ENCODE data around the gene KLHL3. TPM values are rescaled to one million over a fixed set of nuclear protein-coding genes. Genes with fewer than 3 reads are reported as not detected.

Gene KLHL3
- total RNA-seq, 5 donors from 2014 or later (not counting 1 experiment from before 2014, with no cell fraction given), result 15.1 to 28.0 (median 26.5) TPM

DNA sequence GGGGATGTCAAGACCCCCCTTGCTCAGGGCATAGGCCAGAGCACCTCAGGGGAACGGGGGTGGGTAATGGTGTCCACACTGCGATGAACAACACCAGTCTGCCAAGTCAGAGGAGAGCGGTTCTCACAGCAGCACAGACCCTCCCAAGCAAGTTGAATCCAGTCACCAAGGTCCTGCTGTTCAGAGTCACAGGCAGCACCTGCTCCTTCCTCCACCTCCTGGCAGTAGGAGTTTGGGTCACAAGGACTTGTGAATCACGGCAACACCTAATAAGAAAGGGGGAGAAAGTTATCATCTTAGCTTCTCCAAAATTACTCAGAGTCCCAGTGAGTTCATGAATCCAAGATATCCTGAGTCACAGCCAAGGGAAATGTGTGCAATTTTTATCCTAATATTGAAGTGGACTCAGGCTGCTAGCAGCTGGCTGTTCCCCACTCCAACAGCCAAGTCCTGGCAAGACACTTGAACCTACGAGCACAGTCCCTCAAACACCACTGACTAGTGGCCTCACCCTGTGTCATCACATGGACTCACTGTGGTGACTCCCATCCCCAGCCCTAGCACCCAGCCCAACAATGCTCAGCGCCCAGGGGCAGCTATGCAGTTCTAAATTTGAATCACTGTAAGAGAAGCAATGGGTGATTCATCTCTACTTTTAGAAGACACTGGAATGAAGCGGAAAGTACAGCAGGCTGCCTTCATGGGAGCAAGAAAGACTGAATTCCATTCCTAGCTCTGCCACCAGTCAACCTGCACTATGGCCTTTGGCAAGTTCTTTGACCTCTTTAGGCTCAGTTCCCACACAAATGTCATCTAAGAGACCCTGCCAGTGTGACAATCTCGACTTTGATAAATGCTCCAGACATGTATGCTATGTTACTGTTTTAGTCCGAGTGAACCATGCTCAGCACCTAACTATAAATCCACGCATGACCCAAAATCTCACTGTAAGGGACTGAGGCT is 113.7 kb downstream of the KLHL3 start:
- Mint-ChIP-seq H3K9me3 (no peaks in the 10 kb centered on the region), H3K27me3 (no peaks in the 10 kb centered on the region), H3K36me3 (peaks cover 41% of the 10 kb centered on the region), H3K27ac (no peak overlapping the region), H3K4me1 (no peaks in the 10 kb centered on the region), H3K4me3 (no peak overlapping the region)
- no peak for ATAC-seq (replicated peaks in 1 of 4)
- ChIA-PET CTCF (no interaction called here), POLR2A (no interaction called here)
- Histone ChIP-seq H3K4me1 (ENCODE audit: control insufficient read depth in 1 of 2, extremely low read depth in 1 of 2, insufficient read depth in 2 of 2, low read length in 2 of 2) (no peaks in the 10 kb centered on the region), H3K4me3 (ENCODE audit: control insufficient read depth in 1 of 2, extremely low read depth in 1 of 2, low read length in 1 of 2) (no peak overlapping the region), H3K36me3 (ENCODE audit: control insufficient read depth in 2 of 2, extremely low read depth in 1 of 2, insufficient read depth in 1 of 2, low read length in 1 of 2) (peaks cover 14 to 49% of the 10 kb centered on the region in 2 donors), H3K9me3 (no peaks in the 10 kb centered on the region), H3K27me3 (replicated peaks in 1 of 2; ENCODE audit: control insufficient read depth in 2 of 2, extremely low read depth in 1 of 2, insufficient read depth in 2 of 2, low read length in 1 of 2) (no peaks in the 10 kb centered on the region), H3K27ac (ENCODE audit: low read length) (no peak overlapping the region)
- WGBS (ENCODE audit: insufficient coverage), result 90% methylated on average over 7 of the region's 10 CpGs
- DNase-seq, result no peak

DNA sequence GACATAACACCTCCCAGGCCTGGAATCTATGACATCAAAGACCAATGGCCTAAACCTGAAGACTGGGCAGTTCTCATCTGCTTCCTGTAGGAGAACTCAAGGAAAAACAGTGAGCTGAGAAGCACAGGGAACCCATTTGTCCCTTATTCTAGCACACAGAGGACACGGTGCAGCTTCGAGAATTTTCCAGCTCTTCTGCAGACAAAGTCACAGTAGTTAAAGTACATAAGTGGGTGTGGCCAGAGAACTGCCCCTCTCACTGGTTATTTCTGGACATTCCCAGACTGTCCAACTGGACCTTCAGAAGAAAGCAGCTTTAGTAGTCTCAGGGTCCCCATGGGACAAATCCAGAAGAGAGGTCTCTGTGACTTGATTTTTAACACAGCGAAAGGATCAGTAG is 114.6 kb downstream of the KLHL3 start:
- CTCF ChIA-PET, result interaction anchor here in 1 of 2 donors (0.8 kb wide), 1 partner anchor 9 kb away, joined by 3 read pairs; no protein-coding TSS in a partner anchor
- WGBS (ENCODE audit: insufficient coverage), result no CpG with 5 or more reads among the region's 3 CpGs

DNA sequence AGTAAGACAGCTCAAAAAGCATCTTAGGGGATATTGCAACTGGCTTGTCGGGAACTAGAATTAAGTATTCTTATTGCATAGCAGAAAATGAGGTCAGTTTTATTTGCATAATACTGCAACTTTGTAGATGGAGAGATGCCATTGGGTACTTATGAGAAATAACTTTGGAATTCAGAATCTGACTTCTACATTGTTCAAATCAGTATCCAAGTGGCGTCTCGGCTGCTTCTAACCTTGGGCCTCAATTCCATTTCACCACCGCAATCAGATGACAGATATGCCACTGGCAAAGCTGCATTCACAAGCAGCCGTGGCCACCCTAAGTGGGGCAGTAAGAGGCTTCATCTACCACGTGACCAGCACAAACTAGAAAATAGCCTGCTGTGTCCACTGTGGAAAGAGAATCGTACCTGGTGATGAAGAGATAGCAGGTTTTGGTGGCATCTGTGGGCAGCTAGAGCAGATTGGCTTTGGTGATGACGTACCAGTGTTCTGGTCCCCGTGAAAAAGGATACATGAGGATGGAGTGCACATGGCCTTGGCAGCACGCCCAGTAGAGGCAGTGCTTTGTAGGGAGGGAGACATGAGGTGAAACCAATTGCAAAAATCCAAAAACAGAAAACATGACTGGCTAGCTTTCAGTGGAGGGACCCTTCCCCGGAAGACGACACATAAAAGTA is 116.6 kb downstream of the KLHL3 start:
- Mint-ChIP-seq H3K9me3 (no peaks in the 10 kb centered on the region), H3K36me3 (peaks cover 29% of the 10 kb centered on the region), H3K4me1 (no peaks in the 10 kb centered on the region), H3K27ac (no peak overlapping the region), H3K4me3 (no peak overlapping the region), H3K27me3 (no peaks in the 10 kb centered on the region)
- no peak for ATAC-seq (replicated peaks in 1 of 4)
- POLR2A ChIA-PET, result interaction anchor here in 1 of 2 donors (0.6 kb wide), 1 partner anchor 1944 kb away, joined by 4 read pairs; no protein-coding TSS in a partner anchor
- Histone ChIP-seq H3K27me3 (replicated peaks in 1 of 2; ENCODE audit: control insufficient read depth in 2 of 2, extremely low read depth in 1 of 2, insufficient read depth in 2 of 2, low read length in 1 of 2) (no peaks in the 10 kb centered on the region), H3K4me3 (ENCODE audit: control insufficient read depth in 1 of 2, extremely low read depth in 1 of 2, low read length in 1 of 2) (no peak overlapping the region), H3K9me3 (no peaks in the 10 kb centered on the region), H3K27ac (ENCODE audit: low read length) (no peak overlapping the region), H3K36me3 (ENCODE audit: control insufficient read depth in 2 of 2, extremely low read depth in 1 of 2, insufficient read depth in 1 of 2, low read length in 1 of 2) (peaks cover 4 to 31% of the 10 kb centered on the region in 2 donors), H3K4me1 (ENCODE audit: control insufficient read depth in 1 of 2, extremely low read depth in 1 of 2, insufficient read depth in 2 of 2, low read length in 2 of 2) (no peaks in the 10 kb centered on the region)
- DNase-seq, result no peak
- 77% methylated on average over 4 of the region's 12 CpGs for WGBS (ENCODE audit: insufficient coverage)
- CTCF ChIA-PET, result interaction anchor here in 1 of 2 donors (1.0 kb wide), 1 partner anchor 10 kb away, joined by 4 read pairs; no protein-coding TSS in a partner anchor

More for the DNA sequence above, 114.6 kb downstream of the KLHL3 start:
- no peak overlapping the region for H3K27ac ChIP-seq (ENCODE audit: low read length)
- no peaks in the 10 kb centered on the region for H3K9me3 ChIP-seq
- Mint-ChIP-seq H3K4me3 (no peak overlapping the region), H3K9me3 (no peaks in the 10 kb centered on the region), H3K36me3 (peaks cover 40% of the 10 kb centered on the region), H3K27me3 (no peaks in the 10 kb centered on the region), H3K27ac (no peak overlapping the region), H3K4me1 (no peaks in the 10 kb centered on the region)
- ATAC-seq (replicated peaks in 1 of 4), result no peak
- no peaks in the 10 kb centered on the region for H3K4me1 ChIP-seq (ENCODE audit: control insufficient read depth in 1 of 2, extremely low read depth in 1 of 2, insufficient read depth in 2 of 2, low read length in 2 of 2)
- DNase-seq, result no peak
- H3K36me3 ChIP-seq (ENCODE audit: control insufficient read depth in 2 of 2, extremely low read depth in 1 of 2, insufficient read depth in 1 of 2, low read length in 1 of 2), result peaks cover 14 to 49% of the 10 kb centered on the region in 2 donors
- POLR2A ChIA-PET, result no interaction called here
- no peak overlapping the region for H3K4me3 ChIP-seq (ENCODE audit: control insufficient read depth in 1 of 2, extremely low read depth in 1 of 2, low read length in 1 of 2)
- no peaks in the 10 kb centered on the region for H3K27me3 ChIP-seq (replicated peaks in 1 of 2; ENCODE audit: control insufficient read depth in 2 of 2, extremely low read depth in 1 of 2, insufficient read depth in 2 of 2, low read length in 1 of 2)

GRCh38 chr5:137618476-137618875 is 117.4 kb downstream of the KLHL3 start:
- no peak overlapping the region for H3K27ac ChIP-seq (ENCODE audit: low read length)
- Mint-ChIP-seq H3K4me3 (no peak overlapping the region), H3K4me1 (no peaks in the 10 kb centered on the region), H3K9me3 (no peaks in the 10 kb centered on the region), H3K27ac (no peak overlapping the region), H3K36me3 (peaks cover 25% of the 10 kb centered on the region), H3K27me3 (no peaks in the 10 kb centered on the region)
- no peaks in the 10 kb centered on the region for H3K27me3 ChIP-seq (replicated peaks in 1 of 2; ENCODE audit: control insufficient read depth in 2 of 2, extremely low read depth in 1 of 2, insufficient read depth in 2 of 2, low read length in 1 of 2)
- DNase-seq (no peak), ATAC-seq (replicated peaks in 1 of 4) (no peak)
- ChIA-PET CTCF (no interaction called here), POLR2A (no interaction called here)
- no CpG with 5 or more reads among the region's 7 CpGs for WGBS (ENCODE audit: insufficient coverage)
- no peaks in the 10 kb centered on the region for H3K4me1 ChIP-seq (ENCODE audit: control insufficient read depth in 1 of 2, extremely low read depth in 1 of 2, insufficient read depth in 2 of 2, low read length in 2 of 2)
- H3K36me3 ChIP-seq (ENCODE audit: control insufficient read depth in 2 of 2, extremely low read depth in 1 of 2, insufficient read depth in 1 of 2, low read length in 1 of 2), result peaks cover 4 to 31% of the 10 kb centered on the region in 2 donors
- no peak overlapping the region for H3K4me3 ChIP-seq (ENCODE audit: control insufficient read depth in 1 of 2, extremely low read depth in 1 of 2, low read length in 1 of 2)
- no peaks in the 10 kb centered on the region for H3K9me3 ChIP-seq

- Histone ChIP-seq H3K36me3 (ENCODE audit: control insufficient read depth in 2 of 2, extremely low read depth in 1 of 2, insufficient read depth in 1 of 2, low read length in 1 of 2) (peaks cover 4 to 23% of the 10 kb centered on the region in 2 donors), H3K27me3 (replicated peaks in 1 of 2; ENCODE audit: control insufficient read depth in 2 of 2, extremely low read depth in 1 of 2, insufficient read depth in 2 of 2, low read length in 1 of 2) (no peaks in the 10 kb centered on the region), H3K9me3 (no peaks in the 10 kb centered on the region), H3K27ac (ENCODE audit: low read length) (no peak overlapping the region), H3K4me1 (ENCODE audit: control insufficient read depth in 1 of 2, extremely low read depth in 1 of 2, insufficient read depth in 2 of 2, low read length in 2 of 2) (no peaks in the 10 kb centered on the region), H3K4me3 (ENCODE audit: control insufficient read depth in 1 of 2, extremely low read depth in 1 of 2, low read length in 1 of 2) (no peak overlapping the region)
- Mint-ChIP-seq H3K4me3 (no peak overlapping the region), H3K27me3 (no peaks in the 10 kb centered on the region), H3K9me3 (no peaks in the 10 kb centered on the region), H3K27ac (no peak overlapping the region), H3K36me3 (peaks cover 25% of the 10 kb centered on the region), H3K4me1 (no peaks in the 10 kb centered on the region)
- ChIA-PET POLR2A (no interaction called here), CTCF (no interaction called here)
- DNase-seq (no peak), ATAC-seq (replicated peaks in 1 of 4) (no peak)
- WGBS (ENCODE audit: insufficient coverage), result 100% methylated on average over 2 of the region's 7 CpGs
Observed at GRCh38 chr5:137617528-137618205, 118.2 kb downstream of the KLHL3 start.

DNA sequence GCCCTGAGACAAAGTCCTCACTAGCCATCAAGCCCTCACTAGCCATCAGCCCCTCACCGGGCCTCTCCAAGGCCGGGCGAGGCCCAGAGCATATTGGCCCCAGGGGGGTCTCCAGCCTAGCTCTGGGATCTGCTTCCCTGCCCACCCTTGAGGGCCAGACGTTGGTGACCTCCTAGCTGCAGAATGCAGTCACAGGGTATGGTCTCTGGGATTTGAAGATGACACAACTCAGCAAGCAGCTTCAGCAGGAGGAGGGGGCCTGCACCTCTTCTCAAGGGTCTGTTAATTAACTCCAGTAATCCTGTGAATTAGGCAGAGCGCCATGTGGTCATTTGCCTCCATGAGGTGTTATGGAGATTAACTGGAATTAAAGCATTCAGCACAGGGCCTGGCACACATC is 119.8 kb downstream of the KLHL3 start:
- Mint-ChIP-seq H3K36me3 (peaks cover 17% of the 10 kb centered on the region), H3K4me1 (no peaks in the 10 kb centered on the region), H3K27ac (no peak overlapping the region), H3K27me3 (peaks cover 0 to 4% of the 10 kb centered on the region in 2 donors), H3K9me3 (no peaks in the 10 kb centered on the region), H3K4me3 (no peak overlapping the region)
- ChIA-PET POLR2A (no interaction called here), CTCF (no interaction called here)
- 63% methylated on average over 2 of the region's 5 CpGs for WGBS (ENCODE audit: insufficient coverage)
- Histone ChIP-seq H3K36me3 (ENCODE audit: control insufficient read depth in 2 of 2, extremely low read depth in 1 of 2, insufficient read depth in 1 of 2, low read length in 1 of 2) (peaks cover 4 to 8% of the 10 kb centered on the region in 2 donors), H3K4me3 (ENCODE audit: control insufficient read depth in 1 of 2, extremely low read depth in 1 of 2, low read length in 1 of 2) (no peak overlapping the region), H3K4me1 (ENCODE audit: control insufficient read depth in 1 of 2, extremely low read depth in 1 of 2, insufficient read depth in 2 of 2, low read length in 2 of 2) (no peaks in the 10 kb centered on the region), H3K9me3 (no peaks in the 10 kb centered on the region), H3K27me3 (replicated peaks in 1 of 2; ENCODE audit: control insufficient read depth in 2 of 2, extremely low read depth in 1 of 2, insufficient read depth in 2 of 2, low read length in 1 of 2) (peaks cover 0 to 5% of the 10 kb centered on the region in 2 experiments), H3K27ac (ENCODE audit: low read length) (no peak overlapping the region)
- ATAC-seq (replicated peaks in 1 of 4) (no peak), DNase-seq (no peak)
